ENCODE results near the gene DNM3.

DNA sequence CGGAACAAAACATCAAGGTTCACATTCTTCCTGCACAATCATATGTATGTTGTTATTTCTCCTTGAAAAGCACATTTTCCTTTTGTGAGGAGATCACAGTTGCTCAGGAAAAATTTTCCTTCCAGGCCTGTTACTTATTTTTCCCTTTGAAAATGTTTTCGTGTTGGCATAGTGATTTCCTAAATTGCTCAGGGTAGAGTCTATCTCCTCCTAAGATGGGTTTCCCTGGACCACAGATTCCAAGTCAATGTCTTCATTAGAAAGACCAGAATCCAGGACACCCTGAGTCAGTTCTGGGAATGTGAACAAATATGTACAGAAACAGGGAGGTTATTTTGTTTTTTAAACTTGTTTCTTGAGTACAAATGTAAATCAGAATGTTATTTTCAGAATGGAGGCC lies 484.8 kb downstream of the DNM3 start:
- no peak for TF ChIP-seq ZNF274 (IDR thresholded peaks at IDR 0.05; ENCODE audit: low read length)
- TF ChIP-seq ZNF274 (tag by site-specific recombination; IDR thresholded peaks at IDR 0.05; ENCODE audit: borderline replicate concordance), result no peak
- TF ChIP-seq, protein P1, sequence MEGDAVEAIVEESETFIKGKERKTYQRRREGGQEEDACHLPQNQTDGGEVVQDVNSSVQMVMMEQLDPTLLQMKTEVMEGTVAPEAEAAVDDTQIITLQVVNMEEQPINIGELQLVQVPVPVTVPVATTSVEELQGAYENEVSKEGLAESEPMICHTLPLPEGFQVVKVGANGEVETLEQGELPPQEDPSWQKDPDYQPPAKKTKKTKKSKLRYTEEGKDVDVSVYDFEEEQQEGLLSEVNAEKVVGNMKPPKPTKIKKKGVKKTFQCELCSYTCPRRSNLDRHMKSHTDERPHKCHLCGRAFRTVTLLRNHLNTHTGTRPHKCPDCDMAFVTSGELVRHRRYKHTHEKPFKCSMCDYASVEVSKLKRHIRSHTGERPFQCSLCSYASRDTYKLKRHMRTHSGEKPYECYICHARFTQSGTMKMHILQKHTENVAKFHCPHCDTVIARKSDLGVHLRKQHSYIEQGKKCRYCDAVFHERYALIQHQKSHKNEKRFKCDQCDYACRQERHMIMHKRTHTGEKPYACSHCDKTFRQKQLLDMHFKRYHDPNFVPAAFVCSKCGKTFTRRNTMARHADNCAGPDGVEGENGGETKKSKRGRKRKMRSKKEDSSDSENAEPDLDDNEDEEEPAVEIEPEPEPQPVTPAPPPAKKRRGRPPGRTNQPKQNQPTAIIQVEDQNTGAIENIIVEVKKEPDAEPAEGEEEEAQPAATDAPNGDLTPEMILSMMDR (tag by site-specific recombination; IDR thresholded peaks at IDR 0.05), result no peak
- TF ChIP-seq ZNF664 (tag by site-specific recombination; IDR thresholded peaks at IDR 0.05), result no peak
- no peak for TF ChIP-seq ZNF239 (tag by site-specific recombination; IDR thresholded peaks at IDR 0.05)
- TF ChIP-seq, protein P2, sequence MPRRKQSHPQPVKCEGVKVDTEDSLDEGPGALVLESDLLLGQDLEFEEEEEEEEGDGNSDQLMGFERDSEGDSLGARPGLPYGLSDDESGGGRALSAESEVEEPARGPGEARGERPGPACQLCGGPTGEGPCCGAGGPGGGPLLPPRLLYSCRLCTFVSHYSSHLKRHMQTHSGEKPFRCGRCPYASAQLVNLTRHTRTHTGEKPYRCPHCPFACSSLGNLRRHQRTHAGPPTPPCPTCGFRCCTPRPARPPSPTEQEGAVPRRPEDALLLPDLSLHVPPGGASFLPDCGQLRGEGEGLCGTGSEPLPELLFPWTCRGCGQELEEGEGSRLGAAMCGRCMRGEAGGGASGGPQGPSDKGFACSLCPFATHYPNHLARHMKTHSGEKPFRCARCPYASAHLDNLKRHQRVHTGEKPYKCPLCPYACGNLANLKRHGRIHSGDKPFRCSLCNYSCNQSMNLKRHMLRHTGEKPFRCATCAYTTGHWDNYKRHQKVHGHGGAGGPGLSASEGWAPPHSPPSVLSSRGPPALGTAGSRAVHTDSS (tag by site-specific recombination; IDR thresholded peaks at IDR 0.05), result no peak
- TF ChIP-seq HOXA7 (CRISPR knock-in tag; IDR thresholded peaks at IDR 0.05; ENCODE audit: borderline replicate concordance), result no peak
- no peak for TF ChIP-seq YY2 (tag by site-specific recombination; IDR thresholded peaks at IDR 0.05)
- no peak for TF ChIP-seq ZNF560 (tag by site-specific recombination; IDR thresholded peaks at IDR 0.05; ENCODE audit: borderline replicate concordance)
- TF ChIP-seq IKZF3 (tag by site-specific recombination; IDR thresholded peaks at IDR 0.05), result no peak
- TF ChIP-seq REST (tag by site-specific recombination; IDR thresholded peaks at IDR 0.05), result no peak
- TF ChIP-seq TCF7L2 (IDR thresholded peaks at IDR 0.05; ENCODE audit: borderline replicate concordance, low read depth, low read length), result no peak
- TF ChIP-seq ZNF449 (tag by site-specific recombination; IDR thresholded peaks at IDR 0.05), result no peak
